ENCODE results near the gene RFT1.

The RFT1 gene

GRCh38 chr3:53150247-53151085 lies 20.2 kb upstream of the RFT1 start:
- DNase-seq (ENCODE audit: low spot score): no peak

GRCh38 chr3:53149699-53150098 lies 19.5 kb upstream of the RFT1 start:
- no peak for DNase-seq (ENCODE audit: low spot score)

DNA sequence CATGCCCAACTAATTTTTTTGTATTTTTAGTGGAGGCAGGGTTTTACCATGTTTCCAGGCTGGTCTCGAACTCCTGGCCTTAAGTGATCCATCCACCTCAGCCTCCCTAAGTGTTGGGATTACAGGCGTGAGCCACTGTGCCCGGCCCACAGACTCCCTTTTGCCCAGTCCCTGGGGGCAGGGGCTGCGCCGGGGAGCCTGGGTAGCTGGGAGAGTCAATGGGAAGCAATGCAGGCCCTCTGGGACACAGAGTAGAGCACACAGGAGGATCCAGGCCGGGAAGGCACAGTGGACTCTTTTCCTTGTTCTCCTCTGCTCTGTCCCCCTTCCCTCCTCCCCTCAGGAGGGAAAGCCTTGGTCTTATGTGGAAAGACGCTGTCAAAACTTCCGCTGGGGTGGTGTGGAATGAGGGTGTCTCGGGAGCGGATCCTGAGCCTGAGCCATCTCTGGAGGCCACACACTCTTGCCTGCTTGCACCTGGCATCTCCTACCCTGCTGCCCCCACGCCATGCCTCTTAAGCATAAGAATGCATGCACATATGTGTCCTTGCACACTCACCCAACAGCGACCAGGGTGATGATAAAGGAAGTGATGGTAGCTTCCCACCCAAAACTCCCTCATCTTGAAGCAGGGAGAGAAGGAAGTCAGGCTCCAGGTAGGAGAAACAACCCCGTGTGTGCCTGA lies 18.9 kb upstream of the RFT1 start:
- no peak for DNase-seq (ENCODE audit: low spot score)

DNA sequence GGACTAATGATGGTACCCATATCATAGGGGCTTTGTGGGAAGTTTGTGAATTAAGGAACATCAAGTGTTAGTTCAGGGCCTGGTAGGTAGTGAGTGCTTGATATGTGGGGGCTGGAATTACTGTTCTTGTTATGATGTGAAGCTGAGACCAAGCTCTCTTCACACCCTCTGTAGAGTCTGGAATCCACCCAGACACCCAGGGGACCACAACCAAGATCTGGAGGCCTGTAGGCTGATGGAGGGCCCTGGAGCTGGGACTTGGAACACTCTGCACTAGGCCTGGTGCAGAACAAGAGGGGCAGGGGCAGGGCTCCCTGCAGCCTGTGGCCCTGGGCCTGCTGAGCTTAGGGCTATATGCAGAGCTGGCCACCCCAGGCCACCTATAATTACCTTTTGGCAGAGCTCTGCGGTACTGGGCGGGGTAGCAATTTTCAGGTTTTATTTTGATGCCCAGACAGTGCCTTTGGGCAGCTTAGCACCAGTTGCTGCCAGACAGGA lies 17.7 kb upstream of the RFT1 start:
- DNase-seq (ENCODE audit: low spot score): no peak

GRCh38 chr3:53147151-53147902 lies 17.1 kb upstream of the RFT1 start:
- DNase-seq (ENCODE audit: low spot score): no peak

DNA sequence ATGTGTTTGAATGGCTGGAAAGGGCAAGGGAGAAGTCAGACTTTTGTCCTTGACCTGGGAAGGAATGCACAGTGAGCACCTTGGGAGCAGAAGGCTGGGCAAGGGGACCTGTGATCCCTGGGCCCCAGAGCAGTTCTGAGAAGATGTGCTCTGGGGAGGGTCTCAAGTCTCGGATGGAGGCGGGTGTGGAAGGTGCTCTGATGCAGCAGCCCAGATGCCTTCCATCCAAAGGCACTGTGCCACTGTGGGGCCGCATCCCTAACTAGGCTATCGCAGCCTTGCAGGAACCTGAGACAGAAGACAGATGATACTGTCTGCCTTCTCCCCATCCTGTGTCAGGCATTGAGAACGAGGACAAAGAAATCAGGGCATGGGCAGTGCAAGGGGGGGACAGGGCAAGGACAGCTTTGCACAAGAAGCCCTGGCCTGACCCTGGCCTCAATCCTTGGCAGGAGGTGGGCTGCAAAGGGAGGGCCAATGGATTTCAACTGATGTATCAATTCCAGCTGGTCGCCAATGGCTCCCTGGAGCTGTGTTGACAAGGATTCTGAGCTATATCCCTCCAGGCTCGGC lies 16.2 kb upstream of the RFT1 start:
- DNase-seq (ENCODE audit: low spot score): no peak

- no peak for DNase-seq (ENCODE audit: low spot score)
These were observed 15.5 kb upstream of the RFT1 start for GRCh38 chr3:53145713-53146080.

DNA sequence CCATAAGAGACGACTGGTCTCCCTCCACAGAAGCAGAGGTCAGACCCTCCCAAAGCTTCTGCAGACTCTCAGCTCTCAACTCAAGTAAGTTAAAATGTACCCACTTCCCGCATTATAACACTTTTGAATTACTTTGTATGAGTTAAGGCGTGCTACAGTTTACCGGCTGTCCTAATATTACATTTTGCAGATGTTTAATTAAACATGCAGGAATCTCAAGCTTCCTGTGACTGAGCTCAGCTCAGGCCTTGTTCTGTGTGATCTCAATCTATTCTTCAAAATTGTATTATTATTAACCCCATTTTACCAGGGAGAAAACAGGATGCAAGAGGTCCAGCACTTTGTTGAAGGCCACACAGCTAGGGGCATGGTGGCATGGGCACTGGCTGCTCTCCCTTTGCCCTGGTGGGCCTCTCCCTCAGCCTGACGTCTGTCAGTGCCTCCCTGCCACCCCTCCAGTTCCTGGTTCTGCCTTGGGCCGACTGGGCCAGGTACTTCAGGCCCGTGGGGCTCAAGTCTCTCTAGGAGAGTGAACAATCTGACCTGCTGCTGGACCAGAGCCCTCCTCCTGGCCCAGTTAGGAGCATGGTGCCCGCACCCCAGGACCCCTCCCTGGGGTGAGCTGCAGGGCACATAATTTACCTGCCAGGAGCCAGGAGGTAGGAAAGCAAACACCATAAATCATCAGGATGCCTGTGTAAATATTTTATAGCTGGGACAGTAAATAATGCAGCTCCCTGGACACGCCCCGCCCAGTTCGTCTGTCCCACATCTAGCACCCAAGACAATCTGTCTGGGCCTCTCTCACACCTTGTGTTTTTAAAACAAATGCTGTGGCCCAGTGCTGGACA lies 14.9 kb upstream of the RFT1 start:
- no peak for DNase-seq (ENCODE audit: low spot score)

GRCh38 chr3:53144446-53144845 lies 14.2 kb upstream of the RFT1 start:
- DNase-seq (ENCODE audit: low spot score): no peak

DNA sequence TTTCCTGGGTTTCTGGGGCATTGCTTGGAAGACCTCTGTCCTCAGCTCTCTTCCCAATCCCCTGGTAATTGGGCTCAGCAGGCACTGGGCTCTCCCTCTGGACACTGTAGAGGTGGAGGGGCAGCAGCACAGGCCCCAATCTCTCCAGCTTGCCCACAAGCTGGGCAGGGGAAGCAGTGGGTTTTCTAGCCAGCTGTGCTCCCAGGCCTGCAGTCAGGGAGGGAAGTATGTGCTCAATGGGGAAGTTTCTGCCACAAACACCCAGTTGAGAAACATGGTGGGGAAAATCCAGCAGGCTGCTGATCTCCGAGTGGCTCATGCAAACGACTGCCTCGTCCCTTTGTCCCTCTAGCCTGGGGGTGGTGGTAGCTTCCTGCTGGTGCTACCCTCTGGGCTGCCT lies 12.8 kb upstream of the RFT1 start:
- DNase-seq (ENCODE audit: low spot score): no peak

DNA sequence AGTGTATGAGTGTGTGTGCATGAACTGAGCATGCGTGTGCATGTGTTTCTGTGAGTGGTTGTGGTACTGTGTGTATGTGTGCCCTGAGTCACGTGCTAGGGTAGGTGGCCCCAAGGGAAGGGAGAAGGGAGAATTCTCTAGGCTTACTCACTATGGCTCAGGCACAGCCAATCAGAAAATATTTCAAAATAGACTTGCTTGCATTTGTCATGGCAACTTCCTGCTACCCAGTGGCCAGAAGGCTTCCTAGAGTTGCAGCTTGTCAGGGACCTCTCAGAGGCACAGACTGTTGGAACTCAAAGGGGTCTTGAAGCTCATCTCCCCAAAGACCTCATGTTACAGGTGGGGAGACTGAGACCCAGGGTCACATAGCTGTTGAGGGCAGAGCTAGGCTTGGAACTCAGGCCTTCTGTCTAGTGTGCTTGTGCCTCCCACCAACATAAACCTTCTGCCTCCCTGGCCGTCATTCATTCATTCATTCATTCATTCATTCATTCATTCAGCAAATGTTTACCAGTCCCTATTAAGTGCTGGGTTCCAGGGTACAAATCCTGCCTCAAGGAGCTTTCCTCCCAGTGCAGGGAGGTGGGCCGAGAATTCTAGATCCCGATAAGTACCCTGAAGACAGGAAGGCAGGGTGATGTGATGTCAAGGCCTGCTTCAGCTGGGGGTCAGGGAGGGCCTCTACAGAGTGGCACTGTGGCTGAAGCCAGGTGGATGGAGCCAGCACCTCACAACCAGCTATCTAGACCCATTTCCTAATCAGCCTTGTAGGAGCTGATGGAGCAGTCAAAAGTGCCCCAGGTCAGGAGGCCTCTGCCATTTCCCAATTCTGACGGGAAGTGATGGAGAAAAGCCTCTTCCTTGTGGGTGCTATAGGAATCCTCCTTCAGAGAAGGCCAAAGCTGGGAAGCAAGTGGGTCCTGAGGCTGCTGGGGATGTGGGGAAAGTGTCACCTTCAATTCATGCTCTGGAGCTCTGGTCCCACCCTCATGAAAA lies 10.9 kb upstream of the RFT1 start:
- no peak for DNase-seq (ENCODE audit: low spot score)

GRCh38 chr3:53139906-53140846 lies 9.9 kb upstream of the RFT1 start:
- no peak for DNase-seq (ENCODE audit: low spot score)

DNA sequence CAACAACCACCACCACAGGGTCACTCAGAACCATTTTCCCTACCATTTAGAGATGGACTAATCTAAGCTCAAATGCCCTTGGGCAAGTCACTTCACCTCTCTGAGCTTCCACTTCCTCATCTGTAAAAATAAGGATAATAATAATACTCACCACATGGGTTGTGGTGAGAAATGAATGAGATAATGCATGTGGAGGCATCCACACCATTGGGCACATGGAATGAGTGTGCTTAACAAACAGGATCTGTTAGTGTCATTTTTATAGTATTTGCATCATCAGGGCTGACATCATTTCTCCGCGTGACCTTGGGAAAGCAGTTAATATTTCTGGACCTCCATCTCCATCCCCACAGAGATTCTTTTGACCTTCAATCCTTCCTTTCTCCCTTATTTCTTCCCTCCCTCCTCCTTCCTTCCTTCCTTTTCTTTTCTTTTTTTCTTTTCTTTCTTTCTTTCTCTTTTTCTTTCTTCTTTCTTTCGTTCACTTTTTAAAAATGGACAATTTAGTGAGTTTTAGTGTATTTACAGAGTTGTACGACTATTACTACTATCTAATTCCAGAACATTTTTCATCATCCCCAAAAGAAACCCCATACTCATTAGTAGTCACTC lies 7.7 kb upstream of the RFT1 start:
- DNase-seq (ENCODE audit: low spot score): no peak

DNA sequence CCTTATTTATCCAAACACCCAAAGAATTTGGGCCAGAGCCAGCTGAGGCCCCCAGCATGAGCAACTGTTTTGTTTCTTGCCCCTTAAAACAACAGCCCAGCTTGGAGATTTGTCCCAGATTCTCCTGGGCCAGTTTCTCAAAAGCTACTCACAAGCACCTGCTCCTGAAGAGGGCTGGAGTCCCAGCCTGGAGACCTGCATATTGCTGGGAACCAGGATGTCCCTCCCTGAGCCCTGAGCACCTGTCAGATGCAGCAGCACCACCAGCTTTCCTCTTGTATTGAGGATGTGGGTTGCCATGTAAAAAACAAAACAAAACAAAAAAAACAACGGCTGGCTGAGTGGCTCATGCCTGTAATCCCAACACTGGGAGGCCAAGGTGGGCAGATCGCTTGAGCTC lies 7.0 kb upstream of the RFT1 start:
- no peak for DNase-seq (ENCODE audit: low spot score)

- peak; percentile 57 for DNase-seq (ENCODE audit: low spot score)
These were observed 4.5 kb upstream of the RFT1 start for GRCh38 chr3:53134631-53135232.

DNA sequence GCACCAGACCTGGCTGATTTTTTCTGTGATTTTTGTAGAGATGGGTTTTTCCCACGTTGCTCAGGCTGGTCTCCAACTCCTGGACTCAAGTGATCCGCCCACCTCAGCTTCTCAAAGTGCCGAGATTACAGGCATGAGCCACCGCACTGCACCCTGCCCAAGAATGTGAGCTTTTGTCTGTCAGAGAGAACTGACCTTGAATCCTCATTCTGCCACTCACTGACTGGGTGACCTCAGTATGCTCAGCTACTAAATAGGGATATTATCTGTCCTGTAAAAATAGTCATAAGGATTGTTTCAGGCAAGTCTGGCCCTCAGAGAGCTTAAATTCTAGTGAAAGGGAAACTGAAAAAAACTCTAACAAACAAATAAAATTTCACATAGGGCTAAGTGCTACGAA lies 2.1 kb upstream of the RFT1 start:
- DNase-seq (ENCODE audit: low spot score): no peak

GRCh38 chr3:53131096-53131495 lies 861 bp upstream of the RFT1 start:
- no peak for DNase-seq (ENCODE audit: low spot score)

DNA sequence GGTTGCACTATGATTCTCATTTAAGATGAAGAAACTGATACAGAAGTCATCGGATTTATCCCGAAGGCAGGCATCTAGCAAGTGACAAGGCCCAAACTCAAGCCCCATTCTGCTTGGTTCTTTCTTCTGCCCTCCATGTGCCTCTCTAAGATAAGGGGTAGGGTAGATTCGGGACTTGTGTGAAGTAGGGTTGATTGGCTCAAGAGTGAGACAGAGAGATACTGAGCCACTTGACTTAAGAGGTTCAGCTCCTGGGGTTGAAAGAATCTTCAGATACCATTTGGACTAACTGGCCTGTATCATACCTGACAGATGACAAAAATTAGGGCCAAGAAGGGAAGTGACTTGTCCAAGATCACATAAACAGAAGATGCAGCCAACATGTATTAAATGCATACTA lies 891 bp downstream of the RFT1 start:
- DNase-seq (ENCODE audit: low spot score): no peak

All from SK-N-DZ (cell line).